SK-N-SH treated with all-trans-retinoic acid at 6 μM for 48 hours (cell line): ENCODE data around the gene TTPAL.

Experiments
- ATAC-seq: fragments of 200-7000 bp; cut with Tn5 transposase; 3 replicates; pipeline ENCODE4 v1.9.1; 2020; ENCODE audit warnings: mild to moderate bottlenecking, moderate library complexity
- ARNTL ChIP-seq: fragments of 450-650 bp; formaldehyde crosslinking; IDR thresholded peaks from 2 replicates; pipeline ENCODE4 v1.5.0; 2020; ENCODE audit warnings: low read depth, mild to moderate bottlenecking, moderate library complexity, borderline replicate concordance
- BACH2 ChIP-seq: fragments of 250-450 bp; sonication (Bioruptor Pico); IDR thresholded peaks from 2 replicates; pipeline ENCODE4 v1.9.0; 2021; ENCODE audit warnings: mild to moderate bottlenecking, borderline replicate concordance
- CREB5 ChIP-seq: fragments of 250-450 bp; sonication (Bioruptor Pico); IDR thresholded peaks from 2 replicates; pipeline ENCODE4 v1.5.1; 2020; ENCODE audit warnings: low read depth, mild to moderate bottlenecking, moderate library complexity
- CSDC2 ChIP-seq: fragments of 250-450 bp; sonication (Bioruptor Pico); IDR thresholded peaks from 2 replicates; pipeline ENCODE4 v1.5.0; 2020; ENCODE audit warnings: mild to moderate bottlenecking, moderate library complexity
- CSRNP3 ChIP-seq: fragments of 250-450 bp; sonication (Bioruptor Pico); IDR thresholded peaks from 2 replicates; pipeline ENCODE4 v1.5.1; 2021; ENCODE audit warnings: mild to moderate bottlenecking, moderate library complexity
- OSR1 ChIP-seq: fragments of 250-450 bp; sonication (Bioruptor Pico); IDR thresholded peaks from 2 replicates; pipeline ENCODE4 v1.8.0; 2022; ENCODE audit warnings: moderate library complexity, mild to moderate bottlenecking, inconsistent platforms
- PATZ1 ChIP-seq: fragments of 250-450 bp; sonication (Bioruptor Pico); IDR thresholded peaks from 2 replicates; pipeline ENCODE4 v1.8.0; 2020; ENCODE audit warnings: mild to moderate bottlenecking, moderate library complexity, borderline replicate concordance
- POU6F1 ChIP-seq: fragments of 250-450 bp; sonication (Bioruptor Pico); IDR thresholded peaks from 2 replicates; pipeline ENCODE4 v1.8.0; 2021; ENCODE audit warnings: low read depth, mild to moderate bottlenecking, moderate library complexity, borderline replicate concordance
- RARB ChIP-seq: fragments of 250-450 bp; sonication (Bioruptor Pico); IDR thresholded peaks from 2 replicates; pipeline ENCODE4 v1.8.0; 2021; ENCODE audit warnings: mild to moderate bottlenecking, moderate library complexity
- SNAI2 ChIP-seq: fragments of 250-450 bp; sonication (Bioruptor Pico); IDR thresholded peaks from 2 replicates; pipeline ENCODE4 v1.5.0; 2020; ENCODE audit warnings: mild to moderate bottlenecking, moderate library complexity
- TCF4 ChIP-seq: fragments of 250-450 bp; sonication (Bioruptor Pico); IDR thresholded peaks from 2 replicates; pipeline ENCODE4 v1.8.0; 2021; ENCODE audit warnings: mild to moderate bottlenecking, moderate library complexity, borderline replicate concordance
- TOX ChIP-seq: fragments of 250-450 bp; sonication (Bioruptor Pico); IDR thresholded peaks from 2 replicates; pipeline ENCODE4 v1.8.0; 2021; ENCODE audit warnings: mild to moderate bottlenecking, moderate library complexity, borderline replicate concordance
- TSHZ2 ChIP-seq: fragments of 250-450 bp; sonication (Bioruptor Pico); IDR thresholded peaks from 2 replicates; pipeline ENCODE4 v1.5.0; 2020; ENCODE audit warnings: mild to moderate bottlenecking, moderate library complexity
- ZC3H10 ChIP-seq: fragments of 250-450 bp; sonication (Bioruptor Pico); IDR thresholded peaks from 2 replicates; pipeline ENCODE4 v1.5.1; 2021; ENCODE audit warnings: mild to moderate bottlenecking, moderate library complexity
- ZFP3 ChIP-seq: fragments of 250-450 bp; sonication (Bioruptor Pico); IDR thresholded peaks from 2 replicates; pipeline ENCODE4 v1.5.0; 2020; ENCODE audit warnings: mild to moderate bottlenecking, moderate library complexity
- ZFP30 ChIP-seq: fragments of 450-650 bp; formaldehyde crosslinking; IDR thresholded peaks from 2 replicates; pipeline ENCODE4 v1.5.0; 2022; ENCODE audit warnings: mild to moderate bottlenecking, moderate library complexity
- ZNF565 ChIP-seq: fragments of 450-650 bp; formaldehyde crosslinking; conservative IDR thresholded peaks from 2 replicates; pipeline ENCODE4 v1.5.0; 2020; ENCODE audit warnings: low read depth, mild to moderate bottlenecking, moderate library complexity
- ZNF70 ChIP-seq: fragments of 450-650 bp; formaldehyde crosslinking; IDR thresholded peaks from 2 replicates; pipeline ENCODE4 v1.5.0; 2020; ENCODE audit warnings: mild to moderate bottlenecking, moderate library complexity

TTPAL gene

GRCh38 chr20:44542890-44543289, 67.2 kb downstream of the TTPAL start (continued):
- TF ChIP-seq TSHZ2 (CRISPR knock-in tag) (no peak), OSR1 (CRISPR knock-in tag) (no peak)
- TF ChIP-seq, all 23 proteins: peak for 0

GRCh38 chr20:44543358-44543757, 67.7 kb downstream of the TTPAL start:
- ATAC-seq = no peak
- TF ChIP-seq ZC3H10 = no peak
- no peak for TF ChIP-seq BACH2 (CRISPR knock-in tag)
- TF ChIP-seq TCF4 (CRISPR knock-in tag) = no peak
- TF ChIP-seq TSHZ2 (CRISPR knock-in tag) = no peak
- TF ChIP-seq ZFP30 = no peak
- TF ChIP-seq ARNTL (CRISPR knock-in tag) = no peak
- no peak for TF ChIP-seq PATZ1 (CRISPR knock-in tag)
- no peak for TF ChIP-seq ZNF70 (CRISPR knock-in tag)
- TF ChIP-seq CSDC2 (CRISPR knock-in tag) = no peak
- TF ChIP-seq ZFP3 = no peak
- no peak for TF ChIP-seq CREB5 (CRISPR knock-in tag)
- TF ChIP-seq RARB (CRISPR knock-in tag) = no peak
- no peak for TF ChIP-seq CSRNP3 (CRISPR knock-in tag)
- no peak for TF ChIP-seq ZNF565 (CRISPR knock-in tag)
- TF ChIP-seq TOX = no peak
- no peak for TF ChIP-seq POU6F1 (CRISPR knock-in tag)
- TF ChIP-seq SNAI2 (CRISPR knock-in tag) = no peak
- TF ChIP-seq, all 23 proteins: peak for 0
